GM12878 (cell line): ENCODE data around the gene TRAPPC4. TPM values are rescaled to one million over a fixed set of nuclear protein-coding genes. Genes with fewer than 3 reads are reported as not detected.

Source experiments
- ATAC-seq: fragments of 200-7000 bp; cut with Tn5 transposase; 3 replicates; pipeline ENCODE4 v1.9.1; 2020; ENCODE audit warnings: mild to moderate bottlenecking, moderate library complexity
- BruUV-seq: library from RNA; stranded (reverse); fragments of 400-500 nt; replicated peaks from 2 replicates; lab custom pipeline; 2021; lab: Mats Ljungman, UMichigan
- CTCF ChIA-PET: fragments of 300-600 bp; sonication (Branson Sonifier 250); formaldehyde crosslinking; extraction: SDS; loops from one replicate; lab custom pipeline; 2021; ENCODE audit warnings: inconsistent platforms; lab: Yijun Ruan, JAX
- POLR2A ChIA-PET: fragments of 350-600 bp; formaldehyde crosslinking; extraction: SDS; loops from one replicate; lab custom pipeline; 2021; ENCODE audit warnings: inconsistent platforms; lab: Charles Lee
- RAD21 ChIA-PET: fragments of 300-600 bp; sonication (Branson Sonifier 250); formaldehyde crosslinking; loops from one replicate; lab custom pipeline; 2023; ENCODE audit warnings: antibody characterized with exemption; ENCODE audit not compliant: unreplicated experiment; lab: Charles Lee
- SMC1A ChIA-PET: fragments of 300-600 bp; sonication (Branson Sonifier 250); formaldehyde crosslinking; loops from one replicate; lab custom pipeline; 2023; ENCODE audit not compliant: unreplicated experiment, uncharacterized antibody; lab: Charles Lee
- DNase-seq: peaks from one replicate; pipeline ENCODE4 v3.0.0-alpha.2; 2011; ENCODE audit warnings: low read depth, low spot score
- FAIRE-seq: peaks from 3 replicates; lab custom pipeline; 2011; peaks lifted over from hg19 to GRCh38; lab: Jason Lieb, UNC
- H2AFZ ChIP-seq: 2 replicates; pipeline ENCODE4 v1.6.0; 2011; ENCODE audit warnings: low read depth, low read length, control low read depth; ENCODE audit not compliant: control insufficient read depth
- H3K27ac ChIP-seq: 2 replicates; pipeline ENCODE4 v1.5.1; 2011; ENCODE audit warnings: control low read depth; ENCODE audit not compliant: control insufficient read depth, insufficient read depth
- H3K27me3 ChIP-seq, 2 experiments: replicated peaks in 1 of 2; 2 replicates each; pipeline versions ENCODE4 v1.6.0 to v1.6.1; 2011; ENCODE audit warnings: low read length in 1 of 2; ENCODE audit not compliant: control insufficient read depth in 2 of 2, insufficient read depth in 2 of 2
- H3K36me3 ChIP-seq, 2 experiments: 2 replicates each; pipeline ENCODE4 v1.5.1; 2011; ENCODE audit warnings: low read length in 1 of 2; ENCODE audit not compliant: control insufficient read depth in 2 of 2, insufficient read depth in 2 of 2
- H3K4me1 ChIP-seq: 2 replicates; pipeline ENCODE4 v1.6.1; 2011; ENCODE audit warnings: mild to moderate bottlenecking, low read length, moderate library complexity, mixed read lengths; ENCODE audit not compliant: control insufficient read depth, insufficient read depth
- H3K4me2 ChIP-seq: 2 replicates; pipeline ENCODE4 v1.6.0; 2011; ENCODE audit warnings: control low read depth; ENCODE audit not compliant: control insufficient read depth, insufficient read depth
- H3K4me3 ChIP-seq: fragments of 200-600 bp; sonication (generic); 2 replicates; pipeline ENCODE4 v1.5.1; 2016
- H3K79me2 ChIP-seq: 2 replicates; pipeline ENCODE4 v1.6.0; 2011; ENCODE audit warnings: low read length; ENCODE audit not compliant: control insufficient read depth, insufficient read depth
- H3K9ac ChIP-seq: 2 replicates; pipeline ENCODE4 v1.8.0; 2011; ENCODE audit warnings: low read length, control low read depth, mixed read lengths; ENCODE audit not compliant: control insufficient read depth, insufficient read depth
- H3K9me3 ChIP-seq: replicated peaks from 3 replicates; pipeline ENCODE4 v1.5.1; 2011; ENCODE audit warnings: mild to moderate bottlenecking, low read length; ENCODE audit not compliant: control insufficient read depth, insufficient read depth
- H4K20me1 ChIP-seq: 2 replicates; pipeline ENCODE4 v1.6.0; 2011; ENCODE audit not compliant: control insufficient read depth, insufficient read depth
- ATF2 ChIP-seq: IDR thresholded peaks from 2 replicates; pipeline ENCODE4 v1.6.1; 2012; ENCODE audit warnings: low read length, inconsistent platforms
- E4F1 ChIP-seq: fragments of 450-650 bp; IDR thresholded peaks from 2 replicates; pipeline ENCODE4 v1.6.1; 2018; ENCODE audit warnings: borderline replicate concordance, mild to moderate bottlenecking; ENCODE audit not compliant: partially characterized antibody
- EP300 ChIP-seq, 2 experiments: fragments of 150-350 bp in 1 of 2; IDR thresholded peaks; 2 replicates each; pipeline ENCODE4 v1.6.1; 2011 to 2012; ENCODE audit warnings: low read depth in 2 of 2, low read length in 2 of 2, borderline replicate concordance in 1 of 2, improper control_type of control experiment in 1 of 2, inconsistent platforms in 1 of 2; ENCODE audit not compliant: control insufficient read depth in 1 of 2
- HDGF ChIP-seq: fragments of 450-650 bp; IDR thresholded peaks from 2 replicates; pipeline ENCODE4 v1.6.1; 2016; ENCODE audit warnings: antibody characterized with exemption
- KLF5 ChIP-seq: fragments of 450-650 bp; IDR thresholded peaks from 2 replicates; pipeline ENCODE4 v1.6.1; 2014; ENCODE audit warnings: mild to moderate bottlenecking; ENCODE audit not compliant: partially characterized antibody
- MLLT1 ChIP-seq: fragments of 450-650 bp; IDR thresholded peaks from 2 replicates; pipeline ENCODE4 v1.6.1; 2016; ENCODE audit warnings: mild to moderate bottlenecking
- NFIC ChIP-seq: IDR thresholded peaks from 2 replicates; pipeline ENCODE4 v1.6.1; 2012; ENCODE audit warnings: low read depth, mild to moderate bottlenecking, inconsistent platforms, low read length, moderate library complexity
- PKNOX1 ChIP-seq: fragments of 450-650 bp; IDR thresholded peaks from 2 replicates; pipeline ENCODE4 v1.6.1; 2016; ENCODE audit warnings: mild to moderate bottlenecking
- ZBTB11 ChIP-seq: fragments of 450-650 bp; formaldehyde crosslinking; IDR thresholded peaks from 2 replicates; pipeline ENCODE4 v1.5.0; 2022; ENCODE audit warnings: mild to moderate bottlenecking, missing genetic modification characterization
- WGBS: methylation state at CpG from one replicate; pipeline ENCODE4 v1.1.6; 2016; ENCODE audit warnings: low lambda C conversion rate; ENCODE audit not compliant: insufficient replicate concordance, insufficient coverage; ENCODE audit errors: missing lambda C conversion rate; 5-methylcytosine and 5-hydroxymethylcytosine counted together
- in situ Hi-C: fragments of 300-500 bp; cut with MboI; formaldehyde crosslinking; loops from 9 replicates; pipeline ENCODE4 v1.14.3; 2018; ENCODE audit warnings: mixed read lengths
- intact Hi-C: fragments of 100-400 bp; cut with micrococcal nuclease; formaldehyde crosslinking; loops from one replicate; pipeline ENCODE4 v1.14.2; 2022; ENCODE audit not compliant: unreplicated experiment
- polyA plus RNA-seq, 11 experiments: library from polyadenylated mRNA; depleted of rRNA in 4 of 11; unstranded in 6 of 11; stranded (reverse) in 5 of 11; fragments of >200 nt; fragmentation: Nextera tagmentation in 4 of 11; fragmentation: Illumina TruSeq in 1 of 11; extraction: Ambion mirVana in 4 of 11; extraction: Trizol in 1 of 11; gene quantifications; 1 replicate in 1 of 11; 2 replicates in 10 of 11; pipeline versions ENCODE4 v1.2.1 to v1.2.3, GENCODE V29; 2011 to 2016; ENCODE audit warnings: inconsistent platforms in 2 of 11, missing spikeins in 2 of 11, low read depth in 1 of 11
- total RNA-seq, 4 experiments: library from RNA; depleted of rRNA in 3 of 4; stranded (reverse); fragments of >200 nt in 3 of 4; fragmentation: Illumina TruSeq in 1 of 4; extraction: Trizol in 1 of 4; gene quantifications; 2 replicates each; pipeline versions ENCODE4 v1.2.1 to v1.2.3, GENCODE V29; 2013 to 2021

TRAPPC4 gene
- total and polyA plus RNA-seq, 10 of the 15 experiments (the other 5 are each of a cell fraction or from before 2014, with no cell fraction given), result 61.6 to 231 (median 98.8) TPM

- Histone ChIP-seq H3K4me3 (peak within 1 kb of the TSS; percentile 80), H3K4me2 (peak within 1 kb of the TSS; percentile 64), H3K9me3 (no peaks in the 10 kb centered on the region), H3K9ac (peak within 1 kb of the TSS; percentile 86), H4K20me1 (no peaks in the 10 kb centered on the region), H3K36me3 (peaks cover 0 to 5% of the 10 kb centered on the region in 2 experiments; a peak in 2 of 4 replicates), H3K27ac (peak within 1 kb of the TSS; percentile 59), H2AFZ (peak within 1 kb of the TSS; percentile 93), H3K4me1 (no peaks in the 10 kb centered on the region), H3K27me3 (no peaks in the 10 kb centered on the region), H3K79me2 (peaks cover 10% of the 10 kb centered on the region)
- intact Hi-C loops (loop anchor here (1.0 to 5.0 kb wide), 4 partner anchors 17 to 270 kb away; partner anchors contain the start of gene HMBS), in situ Hi-C loops (no loop called here)
- TSS peak; percentile 85 for BruUV-seq
- peak; percentile 98 for ATAC-seq
- 1% methylated on average over 47 of the region's 49 CpGs for WGBS
- CTCF ChIA-PET, result interaction anchor here (0.6 to 2.7 kb wide), 19 partner anchors 10 to 271 kb away, joined by 3 to 13 read pairs (median 5); partner anchors contain the start of genes DPAGT1, HMBS, HYOU1 and RPS25
- RAD21 ChIA-PET, result interaction anchor here (0.6 to 1.9 kb wide), 19 partner anchors 11 to 271 kb away, joined by 3 to 20 read pairs (median 5); partner anchors contain the start of genes C2CD2L, CBL, DPAGT1 and HINFP
- DNase-seq, result peak; percentile 78
- SMC1A ChIA-PET, result interaction anchor here (0.8 to 1.8 kb wide), 14 partner anchors 11 to 255 kb away, joined by 3 to 9 read pairs (median 4); partner anchors contain the start of genes HINFP, HMBS, HYOU1 and RPS25
- POLR2A ChIA-PET, result interaction anchor here (0.6 to 3.5 kb wide), 25 partner anchors 10 to 278 kb away, joined by 3 to 48 read pairs (median 4); partner anchors contain the start of genes C2CD2L, CBL, DPAGT1 and HINFP
- peak; percentile 97 for FAIRE-seq
- 0 out of 4 replicates have a peak, but pooled peaks have one; percentile 17 to 29 for TF ChIP-seq EP300 (IDR thresholded peaks at IDR 0.05; ENCODE audit: borderline replicate concordance in 1 of 2, control insufficient read depth in 1 of 2, low read depth in 2 of 2, low read length in 2 of 2)
- peak; percentile 71; the same call in 1 of the 2 replicates for TF ChIP-seq NFIC
- peak; percentile 26 for TF ChIP-seq E4F1
- TF ChIP-seq KLF5, result no peak
- peak; percentile 61; the same call in 1 of the 2 replicates for TF ChIP-seq HDGF
- TF ChIP-seq MLLT1, result peak; percentile 63; the same call in 1 of the 2 replicates
- no peak for TF ChIP-seq ATF2
- no peak for TF ChIP-seq ZBTB11 (CRISPR knock-in tag)
- peak; percentile 77 for TF ChIP-seq PKNOX1
Observed at GRCh38 chr11:119067371-119068222, 49.0 kb downstream of the TRAPPC4 start, which contains the start of gene VPS11. TSS of gene VPS11 (plus strand) at chr11:119067818. CDS start at chr11:119067824, 6 bp downstream.
